ENCODE measurements around the gene COA3. TPM values are rescaled to one million over a fixed set of nuclear protein-coding genes. Genes with fewer than 3 reads are reported as not detected.

COA3 gene
- total RNA-seq, 5 donors from 2014 or later (not counting 1 experiment from before 2014, with no cell fraction given) = 7.9 to 32.4 (median 29.8) TPM

DNA sequence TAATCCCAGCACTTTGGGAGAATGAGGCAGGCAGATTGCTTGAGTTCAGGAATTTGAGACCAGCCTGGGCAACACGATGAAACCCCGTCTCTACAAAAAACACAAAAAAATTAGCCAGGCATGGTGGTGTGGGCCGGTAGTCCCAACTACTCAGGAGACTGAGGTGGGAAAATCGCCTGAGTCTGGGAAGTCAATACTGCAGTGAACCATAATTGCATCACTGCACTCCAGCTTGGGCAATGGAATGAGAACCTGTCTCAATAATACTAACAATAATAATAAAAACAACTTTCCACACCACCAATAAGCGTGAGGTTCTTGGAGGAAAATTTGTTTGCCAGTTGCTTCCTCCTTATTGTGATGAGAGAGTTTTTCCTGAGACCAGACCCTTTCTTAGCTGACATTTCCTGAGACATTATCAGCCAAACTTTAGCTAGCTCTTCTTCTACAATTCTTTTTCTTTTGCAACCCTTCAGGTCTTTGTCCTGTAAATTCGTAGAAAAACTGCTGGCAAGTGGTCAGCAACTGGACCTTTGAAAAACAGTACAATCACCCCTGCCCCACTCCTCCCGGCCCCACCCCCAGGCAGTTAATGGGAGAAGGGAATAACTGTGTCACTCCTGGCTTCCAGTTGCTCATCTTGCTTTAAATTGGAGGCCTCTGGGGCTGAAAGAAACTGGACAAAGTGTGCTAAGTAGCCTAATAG lies 50.1 kb downstream of the COA3 start:
- Histone ChIP-seq H3K27me3 (replicated peaks in 1 of 2; ENCODE audit: control insufficient read depth in 2 of 2, extremely low read depth in 1 of 2, insufficient read depth in 2 of 2, low read length in 1 of 2) (peaks cover 0 to 24% of the 10 kb centered on the region in 2 experiments), H3K27ac (ENCODE audit: low read length) (no peak overlapping the region), H3K4me1 (ENCODE audit: control insufficient read depth in 1 of 2, extremely low read depth in 1 of 2, insufficient read depth in 2 of 2, low read length in 2 of 2) (peaks cover 9 to 17% of the 10 kb centered on the region in 2 experiments), H3K4me3 (ENCODE audit: control insufficient read depth in 1 of 2, extremely low read depth in 1 of 2, low read length in 1 of 2) (no peak overlapping the region), H3K36me3 (ENCODE audit: control insufficient read depth in 2 of 2, extremely low read depth in 1 of 2, insufficient read depth in 1 of 2, low read length in 1 of 2) (no peaks in the 10 kb centered on the region), H3K9me3 (no peaks in the 10 kb centered on the region)
- Mint-ChIP-seq H3K4me3 (no peak overlapping the region), H3K4me1 (peaks cover 15 to 17% (median 15%) of the 10 kb centered on the region in 3 donors), H3K27ac (no peak overlapping the region), H3K9me3 (no peaks in the 10 kb centered on the region), H3K27me3 (peaks cover 10 to 17% of the 10 kb centered on the region in 2 donors), H3K36me3 (no peaks in the 10 kb centered on the region)
- WGBS (ENCODE audit: insufficient coverage) = no CpG with 5 or more reads among the region's 7 CpGs
- ChIA-PET CTCF (no interaction called here), POLR2A (no interaction called here)
- ATAC-seq (replicated peaks in 1 of 4) = no peak
- DNase-seq = no peak

Other genes with a start within 250 kb of the COA3 start
- gene HSD17B1, start 245.8 kb downstream of the COA3 start, total RNA-seq = 1 to 10 TPM; 1.2 to 2.2 (median 1.4) TPM
- gene COASY, start 236.6 kb downstream of the COA3 start, total RNA-seq = 10 to 100 TPM; 43.2 to 79.0 (median 74.9) TPM
- gene MLX, start 231.6 kb downstream of the COA3 start, total RNA-seq = 10 to 100 TPM; 31.4 to 68.9 (median 61.2) TPM
- gene PSMC3IP, start 221.0 kb downstream of the COA3 start, total RNA-seq = 1 to 10 TPM; 2.2 to 4.3 (median 3.2) TPM
- 100 to 1,000 TPM in 3 of 5 donors, 10 to 100 TPM in 2; 72.4 to 150 (median 139) TPM for gene RETREG3, start 189.3 kb downstream of the COA3 start, total RNA-seq
- gene TUBG1, start 189.0 kb downstream of the COA3 start, total RNA-seq = 10 to 100 TPM in 3 of 5 donors, 1 to 10 TPM in 2; 6.5 to 18.9 (median 16.2) TPM
- gene TUBG2, start 139.4 kb downstream of the COA3 start, total RNA-seq = 10 to 100 TPM; 13.7 to 22.3 (median 20.5) TPM
- 1 to 10 TPM in 1 of 5 donors, under 1 TPM in 4; 0.13 to 2.5 (median 0.58) TPM for gene PLEKHH3, start 121.7 kb downstream of the COA3 start, total RNA-seq
- 1 to 10 TPM in 4 of 5 donors, under 1 TPM in 1; 0.53 to 7.8 (median 1.3) TPM for gene CCR10, start 116.9 kb downstream of the COA3 start, total RNA-seq
- gene CNTNAP1, start 116.2 kb downstream of the COA3 start, total RNA-seq = 10 to 100 TPM in 1 of 5 donors, 1 to 10 TPM in 4; 2.2 to 18.3 (median 3.0) TPM
- gene EZH1, start 53.7 kb downstream of the COA3 start, total RNA-seq = 100 to 1,000 TPM in 4 of 5 donors, 10 to 100 TPM in 1; 87.1 to 161 (median 146) TPM
- not detected for gene RAMP2, start 37.5 kb downstream of the COA3 start, total RNA-seq
- 10 to 100 TPM; 34.7 to 42.5 (median 38.7) TPM for gene VPS25, start 25.3 kb downstream of the COA3 start, total RNA-seq
- 1 to 10 TPM in 1 of 5 donors, under 1 TPM in 3, not detected in 1; 0.38 to 1.3 (median 0.60) TPM for gene WNK4, start 18.1 kb downstream of the COA3 start, total RNA-seq
- gene CNTD1, start 157 bp upstream of the COA3 start, total RNA-seq = not detected
- 100 to 1,000 TPM in 4 of 5 donors, 10 to 100 TPM in 1; 92.1 to 138 (median 105) TPM for gene BECN1, start 25.6 kb upstream of the COA3 start, total RNA-seq
- gene PSME3, start 34.7 kb upstream of the COA3 start, total RNA-seq = 10 to 100 TPM; 68.0 to 79.1 (median 77.2) TPM
- 1 to 10 TPM; 2.2 to 3.7 (median 3.2) TPM for gene AOC2, start 45.9 kb upstream of the COA3 start, total RNA-seq
- 1 to 10 TPM; 1.2 to 2.1 (median 1.2) TPM for gene AOC3, start 52.5 kb upstream of the COA3 start, total RNA-seq
- gene G6PC1, start 102.1 kb upstream of the COA3 start, total RNA-seq = under 1 TPM in 3 of 5 donors, not detected in 2; 0.19 to 0.30 (median 0.20) TPM
- 10 to 100 TPM; 54.1 to 65.2 (median 60.0) TPM for gene AARSD1, start 165.8 kb upstream of the COA3 start, total RNA-seq
- gene PTGES3L, start 181.4 kb upstream of the COA3 start, total RNA-seq = under 1 TPM in 3 of 5 donors, not detected in 2; 0.25 to 0.44 (median 0.41) TPM
- gene RUNDC1, start 181.9 kb upstream of the COA3 start, total RNA-seq = 10 to 100 TPM; 11.5 to 24.0 (median 23.7) TPM
- gene RPL27, start 199.7 kb upstream of the COA3 start, total RNA-seq = 1,000 to 10,000 TPM; 1,254 to 1,790 (median 1,710) TPM
- 10 to 100 TPM; 27.0 to 44.6 (median 34.1) TPM for gene IFI35, start 208.1 kb upstream of the COA3 start, total RNA-seq
- 10 to 100 TPM; 26.4 to 62.6 (median 48.5) TPM for gene VAT1, start 223.7 kb upstream of the COA3 start, total RNA-seq
- gene RND2, start 226.5 kb upstream of the COA3 start, total RNA-seq = under 1 TPM; 0.08 to 0.64 (median 0.32) TPM